Thymus (tissue), 11 donors: ENCODE results near the gene SEC14L6. TPM values are rescaled to one million over a fixed set of nuclear protein-coding genes. Genes with fewer than 3 reads are reported as not detected.

Experiments used
- DNase-seq, 9 donors: peaks; one replicate each; pipeline ENCODE4 v3.0.0-alpha.2; 2013; ENCODE audit warnings: low spot score in 9 of 9, low read depth in 6 of 9, missing footprints in 1 of 9
- H3K27ac ChIP-seq, 2 donors: one replicate each; pipeline ENCODE4 v1.5.1; 2013; ENCODE audit warnings: control low read depth in 1 of 2, low read depth in 1 of 2, low read length in 1 of 2, mild to moderate bottlenecking in 1 of 2, moderate library complexity in 1 of 2
- H3K27me3 ChIP-seq, 2 donors: one replicate each; pipeline ENCODE4 v1.5.1; 2013; ENCODE audit warnings: low read length in 1 of 2; ENCODE audit not compliant: control insufficient read depth in 2 of 2, insufficient read depth in 1 of 2
- H3K36me3 ChIP-seq, 2 donors: one replicate each; pipeline ENCODE4 v1.5.1; 2013; ENCODE audit warnings: low read length in 1 of 2, mild to moderate bottlenecking in 1 of 2, moderate library complexity in 1 of 2; ENCODE audit not compliant: control insufficient read depth in 2 of 2, insufficient read depth in 2 of 2
- H3K4me1 ChIP-seq, 2 donors: one replicate each; pipeline ENCODE4 v1.5.1; 2013; ENCODE audit warnings: low read length in 2 of 2; ENCODE audit not compliant: control insufficient read depth in 2 of 2, insufficient read depth in 2 of 2
- H3K4me3 ChIP-seq, 2 donors: one replicate each; pipeline ENCODE4 v1.5.1; 2013; ENCODE audit warnings: low read length in 2 of 2, control low read depth in 1 of 2, mild to moderate bottlenecking in 1 of 2
- H3K9me3 ChIP-seq, 2 donors: one replicate each; pipeline ENCODE4 v1.5.1; 2013; ENCODE audit warnings: low read length in 1 of 2, mild to moderate bottlenecking in 1 of 2; ENCODE audit not compliant: control insufficient read depth in 2 of 2, insufficient read depth in 1 of 2
- WGBS: extraction: QIAGEN DNeasy Blood & Tissue Kit; methylation state at CpG from one replicate; pipeline ENCODE4 v1.1.7; 2013; 5-methylcytosine and 5-hydroxymethylcytosine counted together
- polyA plus RNA-seq: library from polyadenylated mRNA; stranded (reverse); fragments of 200-250 nt; gene quantifications from one replicate; pipeline ENCODE4 v1.2.3, GENCODE V29; 2013
- total RNA-seq: library from RNA; stranded (reverse); fragments of 120-200 nt; gene quantifications from one replicate; pipeline ENCODE4 v1.2.4, GENCODE V29; 2013
- donor health status: healthy.

The SEC14L6 gene
- total and polyA plus RNA-seq, 2 donors: 0.24 to 0.39 TPM

GRCh38 chr22:30497466-30498150 lies 48.9 kb downstream of the SEC14L6 start:
- Histone ChIP-seq H3K27me3 (peaks cover 0 to 6% of the 10 kb centered on the region in 2 donors), H3K4me1 (no peaks in the 10 kb centered on the region), H3K9me3 (no peaks in the 10 kb centered on the region), H3K36me3 (no peaks in the 10 kb centered on the region), H3K27ac (no peak overlapping the region), H3K4me3 (no peak overlapping the region)
- WGBS: 92% methylated on average over 7 of the region's 7 CpGs
- no peak for DNase-seq

GRCh38 chr22:30495041-30495784 lies 51.3 kb downstream of the SEC14L6 start:
- no peak for DNase-seq
- H3K36me3 ChIP-seq: no peaks in the 10 kb centered on the region
- 92% methylated on average over 14 of the region's 14 CpGs for WGBS
- no peaks in the 10 kb centered on the region for H3K9me3 ChIP-seq
- no peaks in the 10 kb centered on the region for H3K4me1 ChIP-seq
- no peak overlapping the region for H3K27ac ChIP-seq
- H3K27me3 ChIP-seq: peaks cover 0 to 2% of the 10 kb centered on the region in 2 donors
- H3K4me3 ChIP-seq: no peak overlapping the region

GRCh38 chr22:30492144-30492543 lies 54.4 kb downstream of the SEC14L6 start:
- WGBS: 93% methylated on average over 12 of the region's 12 CpGs
- Histone ChIP-seq H3K9me3 (no peaks in the 10 kb centered on the region), H3K36me3 (no peaks in the 10 kb centered on the region), H3K4me3 (no peak overlapping the region), H3K27me3 (peaks cover 0 to 2% of the 10 kb centered on the region in 2 donors), H3K27ac (no peak overlapping the region), H3K4me1 (no peaks in the 10 kb centered on the region)
- no peak for DNase-seq

GRCh38 chr22:30491381-30491780 lies 55.2 kb downstream of the SEC14L6 start:
- H3K27ac ChIP-seq: no peak overlapping the region
- peaks cover 0 to 2% of the 10 kb centered on the region in 2 donors for H3K27me3 ChIP-seq
- no peak overlapping the region for H3K4me3 ChIP-seq
- no peak for DNase-seq
- WGBS: 94% methylated on average over 7 of the region's 7 CpGs
- no peaks in the 10 kb centered on the region for H3K9me3 ChIP-seq
- H3K36me3 ChIP-seq: no peaks in the 10 kb centered on the region
- no peaks in the 10 kb centered on the region for H3K4me1 ChIP-seq

- H3K9me3 ChIP-seq: no peaks in the 10 kb centered on the region
- no peak for DNase-seq
Observed at GRCh38 chr22:30490399-30490798, 56.1 kb downstream of the SEC14L6 start.

GRCh38 chr22:30488121-30488520 lies 58.4 kb downstream of the SEC14L6 start:
- H3K36me3 ChIP-seq: no peaks in the 10 kb centered on the region
- 85% methylated on average over 7 of the region's 7 CpGs for WGBS
- no peak for DNase-seq
- H3K9me3 ChIP-seq: no peaks in the 10 kb centered on the region
- H3K27ac ChIP-seq: no peak overlapping the region
- H3K27me3 ChIP-seq: no peaks in the 10 kb centered on the region
- no peak overlapping the region for H3K4me3 ChIP-seq
- H3K4me1 ChIP-seq: no peaks in the 10 kb centered on the region

More at GRCh38 chr22:30490399-30490798, 56.1 kb downstream of the SEC14L6 start:
- no peak overlapping the region for H3K27ac ChIP-seq
- no peaks in the 10 kb centered on the region for H3K4me1 ChIP-seq
- WGBS: 86% methylated on average over 11 of the region's 11 CpGs
- H3K27me3 ChIP-seq: peaks cover 0 to 2% of the 10 kb centered on the region in 2 donors
- no peak overlapping the region for H3K4me3 ChIP-seq
- H3K36me3 ChIP-seq: no peaks in the 10 kb centered on the region

- Histone ChIP-seq H3K27me3 (no peaks in the 10 kb centered on the region), H3K27ac (no peak overlapping the region)
- WGBS: 90% methylated on average over 8 of the region's 8 CpGs
Observed at GRCh38 chr22:30486661-30487115, 59.9 kb downstream of the SEC14L6 start.

GRCh38 chr22:30486118-30486517 lies 60.4 kb downstream of the SEC14L6 start:
- H3K4me1 ChIP-seq: no peaks in the 10 kb centered on the region
- H3K27me3 ChIP-seq: no peaks in the 10 kb centered on the region
- WGBS: 94% methylated on average over 5 of the region's 5 CpGs
- no peaks in the 10 kb centered on the region for H3K36me3 ChIP-seq
- DNase-seq: no peak
- H3K27ac ChIP-seq: no peak overlapping the region
- no peak overlapping the region for H3K4me3 ChIP-seq
- no peaks in the 10 kb centered on the region for H3K9me3 ChIP-seq

More at GRCh38 chr22:30486661-30487115, 59.9 kb downstream of the SEC14L6 start:
- H3K36me3 ChIP-seq: no peaks in the 10 kb centered on the region
- H3K4me1 ChIP-seq: no peaks in the 10 kb centered on the region
- H3K4me3 ChIP-seq: no peak overlapping the region
- no peak for DNase-seq
- H3K9me3 ChIP-seq: no peaks in the 10 kb centered on the region

- Histone ChIP-seq H3K4me3 (no peak overlapping the region), H3K4me1 (no peaks in the 10 kb centered on the region), H3K9me3 (no peaks in the 10 kb centered on the region), H3K27me3 (no peaks in the 10 kb centered on the region), H3K36me3 (no peaks in the 10 kb centered on the region), H3K27ac (no peak overlapping the region)
- DNase-seq: peak in 8 of 9 donors; percentile 10 to 63 (median 44)
- WGBS: 40% methylated on average over 18 of the region's 18 CpGs
Observed at GRCh38 chr22:30485362-30485988, 61.1 kb downstream of the SEC14L6 start.
